ENCODE data around the gene LYST.
"Not testable (repeated sequence)": the region's sequence is repeated elsewhere in the genome, so short reads cannot be mapped to it uniquely, and the experiment has no call there.

LYST gene

GRCh38 chr1:235858766-235859165 lies 7.9 kb downstream of the LYST start:
- DNase-seq: no peak

- DNase-seq: no peak
Measured at GRCh38 chr1:235857756-235858155, 8.9 kb downstream of the LYST start.

GRCh38 chr1:235855811-235856429 lies 10.8 kb downstream of the LYST start:
- no peak for DNase-seq

- no peak for DNase-seq
Measured at GRCh38 chr1:235854347-235854746, 12.4 kb downstream of the LYST start.

- no peak for DNase-seq
Measured at GRCh38 chr1:235853653-235854052, 13.1 kb downstream of the LYST start.

GRCh38 chr1:235852887-235853286 lies 13.8 kb downstream of the LYST start:
- no peak for DNase-seq

- no peak for DNase-seq
Measured at GRCh38 chr1:235851939-235852338, 14.8 kb downstream of the LYST start.

GRCh38 chr1:235848251-235848650 lies 18.5 kb downstream of the LYST start:
- not testable (repeated sequence) for DNase-seq

- DNase-seq: not testable (repeated sequence)
Measured at GRCh38 chr1:235845656-235846107, 21.0 kb downstream of the LYST start.

GRCh38 chr1:235844776-235845175 lies 21.9 kb downstream of the LYST start:
- no peak for DNase-seq

- no peak for DNase-seq
Measured at GRCh38 chr1:235843461-235843961, 23.2 kb downstream of the LYST start.

GRCh38 chr1:235841938-235842545 lies 24.7 kb downstream of the LYST start:
- no peak for DNase-seq

- DNase-seq: no peak
Measured at GRCh38 chr1:235838021-235838420, 28.7 kb downstream of the LYST start.

- no peak for DNase-seq
Measured at GRCh38 chr1:235835226-235835625, 31.5 kb downstream of the LYST start.

GRCh38 chr1:235834620-235835019 lies 32.1 kb downstream of the LYST start:
- no peak for DNase-seq

- no peak for DNase-seq
Measured at GRCh38 chr1:235832011-235832410, 34.7 kb downstream of the LYST start.

GRCh38 chr1:235831148-235831547 lies 35.6 kb downstream of the LYST start:
- no peak for DNase-seq

- DNase-seq: no peak
Measured at GRCh38 chr1:235826102-235826854, 40.4 kb downstream of the LYST start.

- no peak for DNase-seq
Measured at GRCh38 chr1:235825229-235825628, 41.5 kb downstream of the LYST start.

GRCh38 chr1:235823684-235824083 lies 43.0 kb downstream of the LYST start:
- DNase-seq: no peak

GRCh38 chr1:235822685-235823084 lies 44.0 kb downstream of the LYST start:
- DNase-seq: no peak

- DNase-seq: no peak
Measured at GRCh38 chr1:235821361-235821981, 45.2 kb downstream of the LYST start.

- DNase-seq: no peak
Measured at GRCh38 chr1:235820061-235820460, 46.6 kb downstream of the LYST start.

All from NCI-H1092 (cell line).